ENCODE data around the gene NLGN1.
"Not testable (repeated sequence)": the region's sequence is repeated elsewhere in the genome, so short reads cannot be mapped to it uniquely, and the experiment has no call there.

NLGN1 gene

DNA sequence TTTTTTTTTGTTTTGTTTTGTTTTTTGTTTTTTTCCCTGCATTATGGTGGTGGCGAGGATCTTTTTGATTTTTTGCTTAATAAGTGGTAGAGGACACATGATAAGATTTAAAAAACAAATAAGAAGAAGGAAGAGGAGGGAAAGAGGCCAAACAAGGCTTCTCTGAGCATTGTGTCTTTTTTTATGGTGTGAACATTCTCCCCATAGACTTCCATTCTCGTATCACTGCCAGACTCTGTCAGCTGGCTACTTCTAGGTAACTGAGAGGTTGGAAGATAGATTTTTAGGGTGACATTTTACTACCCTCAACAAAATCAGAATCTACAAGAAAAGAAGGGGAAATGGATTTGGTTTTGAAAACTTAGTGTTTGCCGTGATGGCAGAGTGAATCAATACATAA is 3.8 kb downstream of the NLGN1 start:
- DNase-seq (no peak), ATAC-seq (replicated peaks) (no peak)
- Mint-ChIP-seq H3K27me3 (peaks cover 23 to 24% of the 10 kb centered on the region in 2 donors), H3K4me3 (no peak overlapping the region), H3K36me3 (ENCODE audit: insufficient read depth) (no peaks in the 10 kb centered on the region), H3K4me1 (ENCODE audit: low read depth in 2 of 2) (peaks cover 0 to 2% of the 10 kb centered on the region in 2 donors), H3K27ac (no peak overlapping the region), H3K9me3 (peaks cover 0 to 9% of the 10 kb centered on the region in 2 donors)

DNA sequence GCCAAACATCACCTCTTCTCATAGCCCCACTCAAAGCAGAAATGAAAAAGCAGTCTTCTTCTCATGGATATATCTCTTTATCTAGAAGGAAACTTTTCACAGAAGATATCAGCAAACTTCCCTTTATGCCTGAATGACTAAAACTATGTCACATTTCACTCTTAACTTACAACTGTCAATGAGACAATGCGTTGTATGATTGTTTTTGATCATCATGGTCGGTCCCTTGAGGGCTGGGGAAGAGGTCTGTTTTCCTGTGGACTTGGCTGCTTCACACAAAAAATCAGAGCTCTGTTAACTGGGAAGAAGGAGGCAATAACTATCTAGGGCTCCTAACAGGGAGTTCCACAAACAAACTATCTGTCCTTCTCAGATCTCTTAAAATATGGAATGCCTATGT is 5.1 kb downstream of the NLGN1 start:
- Mint-ChIP-seq H3K36me3 (ENCODE audit: insufficient read depth) (no peaks in the 10 kb centered on the region), H3K27ac (no peak overlapping the region), H3K4me1 (ENCODE audit: low read depth in 2 of 2) (peaks cover 0 to 2% of the 10 kb centered on the region in 2 donors), H3K4me3 (no peak overlapping the region), H3K27me3 (peaks cover 10 to 11% of the 10 kb centered on the region in 2 donors), H3K9me3 (peaks cover 0 to 8% of the 10 kb centered on the region in 2 donors)
- ATAC-seq (replicated peaks): no peak
- DNase-seq: no peak

DNA sequence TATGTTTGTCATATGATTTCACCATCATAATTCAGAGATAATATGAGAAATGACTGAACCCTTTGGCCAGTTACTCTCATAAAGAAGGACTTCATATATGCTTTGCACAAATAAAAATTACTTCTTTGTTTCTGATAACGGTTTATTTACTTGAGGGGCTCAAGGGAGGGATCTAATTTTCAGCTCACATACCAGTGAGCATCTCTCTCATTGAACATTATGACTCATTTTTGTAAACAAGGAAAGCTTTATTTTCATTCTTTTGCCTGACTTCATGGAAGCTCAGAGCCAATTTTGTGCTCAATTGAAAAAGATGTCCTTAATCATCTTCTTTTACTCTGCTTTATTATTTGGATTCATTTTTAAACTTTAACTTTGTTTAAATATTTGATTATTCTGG is 5.8 kb downstream of the NLGN1 start:
- no peak overlapping the region for H3K4me3 Mint-ChIP-seq
- no peak overlapping the region for H3K27ac Mint-ChIP-seq
- H3K27me3 Mint-ChIP-seq: peaks cover 2 to 4% of the 10 kb centered on the region in 2 donors
- ATAC-seq (replicated peaks) (no peak), DNase-seq (no peak)
- peaks cover 0 to 4% of the 10 kb centered on the region in 2 donors for H3K9me3 Mint-ChIP-seq
- no peaks in the 10 kb centered on the region for H3K36me3 Mint-ChIP-seq (ENCODE audit: insufficient read depth)
- H3K4me1 Mint-ChIP-seq (ENCODE audit: low read depth in 2 of 2): no peaks in the 10 kb centered on the region

DNA sequence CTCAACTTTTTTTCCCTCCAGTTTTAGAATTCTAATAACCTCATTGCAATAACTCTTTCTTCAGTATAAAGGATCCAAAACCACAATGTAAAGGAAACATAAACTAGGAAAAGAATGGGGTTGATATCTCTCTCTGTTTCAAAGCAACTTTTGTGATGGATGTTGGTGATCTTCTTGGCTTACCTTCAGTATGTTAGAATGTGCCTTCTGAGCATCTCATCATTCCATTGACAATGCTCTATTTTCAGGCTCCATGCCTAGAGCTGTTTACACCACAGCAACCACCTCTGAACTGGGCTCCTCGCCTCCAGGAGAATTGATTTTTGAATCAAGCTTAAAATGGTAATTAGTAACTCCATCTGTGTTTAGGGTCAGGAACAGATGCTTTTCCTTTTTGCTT is 6.6 kb downstream of the NLGN1 start:
- Mint-ChIP-seq H3K9me3 (peaks cover 0 to 4% of the 10 kb centered on the region in 2 donors), H3K27ac (no peak overlapping the region), H3K27me3 (no peaks in the 10 kb centered on the region), H3K4me1 (ENCODE audit: low read depth in 2 of 2) (no peaks in the 10 kb centered on the region), H3K36me3 (ENCODE audit: insufficient read depth) (no peaks in the 10 kb centered on the region), H3K4me3 (no peak overlapping the region)
- no peak for DNase-seq
- no peak for ATAC-seq (replicated peaks)

DNA sequence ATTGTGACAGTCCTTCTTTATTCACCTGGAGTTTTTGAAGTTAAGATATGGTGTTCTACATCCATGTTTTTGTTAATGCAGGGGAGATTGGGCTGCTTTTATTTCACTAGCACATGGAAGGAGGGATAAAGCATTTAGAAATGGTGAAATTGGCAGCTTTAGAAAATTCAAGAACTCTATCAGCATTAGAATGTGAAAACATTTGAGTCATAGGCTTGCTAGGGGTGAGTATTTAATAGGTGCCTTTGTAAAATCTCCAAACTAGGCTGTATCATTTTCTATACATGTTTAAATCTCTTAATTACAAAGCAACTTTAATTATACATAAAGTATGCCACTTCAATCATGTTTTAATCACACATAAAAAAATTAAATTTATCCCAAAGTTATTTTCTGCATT is 12.9 kb downstream of the NLGN1 start:
- H3K9me3 Mint-ChIP-seq: peaks cover 2 to 9% of the 10 kb centered on the region in 2 donors
- H3K4me1 Mint-ChIP-seq (ENCODE audit: low read depth in 2 of 2): no peaks in the 10 kb centered on the region
- no peaks in the 10 kb centered on the region for H3K27me3 Mint-ChIP-seq
- DNase-seq (no peak), ATAC-seq (replicated peaks) (no peak)
- H3K4me3 Mint-ChIP-seq: no peak overlapping the region
- no peaks in the 10 kb centered on the region for H3K36me3 Mint-ChIP-seq (ENCODE audit: insufficient read depth)
- no peak overlapping the region for H3K27ac Mint-ChIP-seq

DNA sequence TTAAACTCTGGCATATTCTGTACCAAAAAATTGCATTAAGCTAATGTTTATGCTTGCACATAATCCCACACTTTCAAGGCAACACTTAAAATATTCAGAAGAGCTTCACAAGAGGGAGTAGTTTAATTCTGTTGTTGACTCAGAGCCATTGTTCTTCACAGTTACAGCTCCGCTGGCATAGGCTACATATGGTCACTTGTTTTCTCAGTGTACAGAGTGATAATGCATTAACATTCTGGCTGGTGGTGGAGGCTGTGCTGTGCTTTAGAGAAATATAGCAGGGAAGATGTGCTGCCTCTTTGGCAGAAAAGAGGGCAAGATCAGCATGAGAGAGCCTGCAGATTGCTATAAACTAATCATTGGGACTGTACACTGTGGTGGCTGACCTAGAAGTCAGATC is 13.3 kb downstream of the NLGN1 start:
- DNase-seq (no peak), ATAC-seq (replicated peaks) (no peak)
- peaks cover 2 to 9% of the 10 kb centered on the region in 2 donors for H3K9me3 Mint-ChIP-seq
- no peaks in the 10 kb centered on the region for H3K4me1 Mint-ChIP-seq (ENCODE audit: low read depth in 2 of 2)
- H3K36me3 Mint-ChIP-seq (ENCODE audit: insufficient read depth): no peaks in the 10 kb centered on the region
- H3K4me3 Mint-ChIP-seq: no peak overlapping the region
- H3K27ac Mint-ChIP-seq: no peak overlapping the region
- H3K27me3 Mint-ChIP-seq: no peaks in the 10 kb centered on the region

DNA sequence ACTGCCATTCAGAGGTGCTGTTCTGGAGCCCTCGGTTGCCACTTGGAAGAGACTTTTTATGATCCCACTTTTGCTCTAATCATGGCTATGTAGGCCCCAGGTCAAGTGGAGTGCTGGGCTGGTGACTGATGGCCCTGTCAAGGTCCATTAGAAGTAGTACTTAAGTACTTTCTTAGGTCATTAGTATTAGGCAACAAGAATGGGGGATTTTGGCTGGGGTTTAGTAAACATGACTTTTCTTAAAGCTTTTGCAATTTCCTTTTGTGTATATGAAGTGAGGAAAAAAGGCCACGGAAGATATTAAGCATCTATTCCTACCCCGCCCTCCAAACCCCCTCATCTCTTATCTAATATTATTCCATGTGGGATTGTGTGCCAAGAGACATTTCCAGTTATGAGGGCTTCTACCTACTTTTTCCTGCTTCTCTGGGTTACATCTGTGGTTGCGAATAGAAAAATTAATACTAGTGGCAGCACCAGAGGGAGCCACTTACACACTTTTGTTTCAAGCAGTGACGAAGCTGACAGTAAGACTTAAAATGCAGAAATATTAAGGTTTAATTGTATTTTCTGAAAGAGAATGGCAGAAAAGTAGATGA is 13.9 kb downstream of the NLGN1 start:
- H3K4me1 Mint-ChIP-seq (ENCODE audit: low read depth in 2 of 2): no peaks in the 10 kb centered on the region
- H3K36me3 Mint-ChIP-seq (ENCODE audit: insufficient read depth): no peaks in the 10 kb centered on the region
- DNase-seq: no peak
- H3K27ac Mint-ChIP-seq: no peak overlapping the region
- no peak for ATAC-seq (replicated peaks)
- no peak overlapping the region for H3K4me3 Mint-ChIP-seq
- peaks cover 3 to 9% of the 10 kb centered on the region in 2 donors for H3K9me3 Mint-ChIP-seq
- no peaks in the 10 kb centered on the region for H3K27me3 Mint-ChIP-seq

DNA sequence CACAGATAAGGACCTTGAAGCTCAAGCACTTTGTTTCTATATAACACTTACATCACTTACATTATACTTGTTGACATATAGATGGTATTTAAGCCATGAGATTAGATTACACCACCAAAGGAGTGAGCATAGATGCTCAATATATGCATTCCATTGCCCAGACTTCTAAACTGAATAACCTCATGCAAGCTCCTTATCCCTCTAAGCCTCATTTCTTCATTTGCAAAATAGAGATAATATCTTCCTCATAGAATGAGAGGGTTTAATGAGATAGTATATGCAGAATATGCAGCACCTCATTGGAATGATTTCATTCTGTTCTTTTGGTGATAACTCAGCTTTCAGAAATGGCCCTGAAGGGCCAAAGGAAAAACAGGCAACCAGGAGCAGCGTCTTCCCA is 18.5 kb downstream of the NLGN1 start:
- DNase-seq (no peak), ATAC-seq (replicated peaks) (no peak)
- Mint-ChIP-seq H3K9me3 (peaks cover 7 to 9% of the 10 kb centered on the region in 2 donors), H3K4me1 (ENCODE audit: low read depth in 2 of 2) (no peaks in the 10 kb centered on the region), H3K36me3 (ENCODE audit: insufficient read depth) (no peaks in the 10 kb centered on the region), H3K27me3 (no peaks in the 10 kb centered on the region), H3K4me3 (no peak overlapping the region), H3K27ac (no peak overlapping the region)

DNA sequence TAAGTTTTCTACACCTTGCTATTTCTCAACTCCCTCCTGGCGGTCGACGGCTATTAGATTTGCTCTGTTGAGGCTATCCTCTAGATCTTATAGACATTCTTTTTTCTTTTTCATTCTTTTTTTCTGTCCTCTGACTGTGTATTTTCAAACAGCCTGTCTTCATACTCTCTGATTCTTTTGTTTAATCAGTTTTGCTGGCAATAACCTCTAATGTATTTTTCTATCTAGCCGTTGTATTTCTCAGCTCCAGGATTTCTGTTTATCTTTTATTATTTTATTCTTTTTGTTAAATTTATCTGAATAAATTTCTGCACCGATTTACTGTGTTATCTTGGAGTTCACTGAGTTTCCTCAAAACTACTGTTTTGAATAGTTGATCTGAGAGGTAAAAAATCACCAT is 31.5 kb downstream of the NLGN1 start:
- no peak overlapping the region for H3K27ac Mint-ChIP-seq

DNA sequence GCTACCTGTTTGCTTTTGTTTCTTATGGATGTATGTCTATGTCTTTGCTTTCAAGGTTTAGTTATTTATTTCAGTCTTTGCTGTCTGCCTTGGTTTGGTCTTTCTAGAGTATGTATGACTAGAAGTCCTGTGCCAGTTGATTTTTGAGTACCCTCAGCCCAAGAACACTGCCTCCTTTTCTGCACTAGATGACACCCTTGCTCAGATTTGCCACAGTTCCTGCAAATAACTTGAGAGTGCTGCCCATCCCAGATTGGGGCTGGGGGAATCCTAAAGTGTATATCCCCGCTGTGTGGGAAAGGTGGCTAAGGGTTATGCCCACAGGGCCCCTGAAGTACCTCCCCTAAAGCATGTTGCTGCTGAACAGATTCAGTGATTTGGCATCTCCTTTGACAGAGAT is 32.0 kb downstream of the NLGN1 start:
- Mint-ChIP-seq H3K4me1 (ENCODE audit: low read depth in 2 of 2) (no peaks in the 10 kb centered on the region), H3K27me3 (no peaks in the 10 kb centered on the region), H3K27ac (no peak overlapping the region), H3K4me3 (no peak overlapping the region), H3K9me3 (peaks cover 3 to 16% of the 10 kb centered on the region in 2 donors), H3K36me3 (ENCODE audit: insufficient read depth) (no peaks in the 10 kb centered on the region)
- DNase-seq (no peak), ATAC-seq (replicated peaks) (no peak)

More for the DNA sequence above, 31.5 kb downstream of the NLGN1 start:
- Mint-ChIP-seq H3K9me3 (peaks cover 3 to 16% of the 10 kb centered on the region in 2 donors), H3K27me3 (no peaks in the 10 kb centered on the region), H3K4me1 (ENCODE audit: low read depth in 2 of 2) (no peaks in the 10 kb centered on the region), H3K4me3 (no peak overlapping the region), H3K36me3 (ENCODE audit: insufficient read depth) (no peaks in the 10 kb centered on the region)
- ATAC-seq (replicated peaks) (no peak), DNase-seq (no peak)

DNA sequence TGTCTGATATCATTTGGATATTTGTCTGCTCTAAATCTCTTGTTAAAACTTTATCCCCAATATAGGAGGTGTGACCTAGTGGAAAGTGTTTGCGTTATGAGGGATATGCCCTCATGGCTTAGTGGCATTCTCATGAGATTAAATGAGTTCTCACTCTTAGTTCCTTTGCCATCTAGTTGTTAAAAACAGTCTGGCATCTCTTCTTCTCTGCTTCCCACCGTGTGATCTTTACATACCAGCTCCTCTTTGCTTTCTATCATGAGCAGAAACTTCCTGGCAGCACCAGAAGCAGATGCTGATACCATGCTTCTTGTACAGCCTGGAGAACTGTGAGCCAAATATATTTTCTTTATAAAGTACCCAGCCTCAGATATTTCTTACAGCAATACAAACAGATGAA is 33.0 kb downstream of the NLGN1 start:
- ATAC-seq (replicated peaks) (no peak), DNase-seq (no peak)
- H3K36me3 Mint-ChIP-seq (ENCODE audit: insufficient read depth): no peaks in the 10 kb centered on the region
- H3K4me1 Mint-ChIP-seq (ENCODE audit: low read depth in 2 of 2): no peaks in the 10 kb centered on the region
- no peaks in the 10 kb centered on the region for H3K27me3 Mint-ChIP-seq
- H3K4me3 Mint-ChIP-seq: no peak overlapping the region
- H3K9me3 Mint-ChIP-seq: peaks cover 2 to 16% of the 10 kb centered on the region in 2 donors
- no peak overlapping the region for H3K27ac Mint-ChIP-seq

DNA sequence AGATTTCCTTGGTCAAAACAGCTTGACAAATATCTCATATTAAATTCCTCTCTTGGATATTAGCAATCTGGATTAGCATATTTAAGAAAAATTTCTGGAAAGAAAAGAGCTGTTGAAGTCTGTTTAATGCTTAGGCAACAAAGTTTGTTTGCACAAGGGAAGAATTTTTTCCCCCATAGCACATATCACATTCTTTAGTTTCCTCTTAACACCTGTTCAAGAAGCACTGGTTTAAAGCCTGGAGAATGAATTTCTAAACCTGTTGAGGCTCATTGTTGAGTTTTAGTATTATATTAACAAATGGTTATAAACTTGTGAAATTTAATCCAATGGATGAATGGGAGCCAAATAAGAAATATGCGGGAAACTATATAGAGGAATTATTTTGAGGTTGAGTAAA is 41.5 kb downstream of the NLGN1 start:
- no peaks in the 10 kb centered on the region for H3K27me3 Mint-ChIP-seq
- H3K4me3 Mint-ChIP-seq: no peak overlapping the region
- no peaks in the 10 kb centered on the region for H3K4me1 Mint-ChIP-seq (ENCODE audit: low read depth in 2 of 2)
- H3K9me3 Mint-ChIP-seq: peaks cover 7 to 16% of the 10 kb centered on the region in 2 donors
- H3K36me3 Mint-ChIP-seq (ENCODE audit: insufficient read depth): no peaks in the 10 kb centered on the region
- DNase-seq: no peak
- no peak overlapping the region for H3K27ac Mint-ChIP-seq
- ATAC-seq (replicated peaks): no peak

DNA sequence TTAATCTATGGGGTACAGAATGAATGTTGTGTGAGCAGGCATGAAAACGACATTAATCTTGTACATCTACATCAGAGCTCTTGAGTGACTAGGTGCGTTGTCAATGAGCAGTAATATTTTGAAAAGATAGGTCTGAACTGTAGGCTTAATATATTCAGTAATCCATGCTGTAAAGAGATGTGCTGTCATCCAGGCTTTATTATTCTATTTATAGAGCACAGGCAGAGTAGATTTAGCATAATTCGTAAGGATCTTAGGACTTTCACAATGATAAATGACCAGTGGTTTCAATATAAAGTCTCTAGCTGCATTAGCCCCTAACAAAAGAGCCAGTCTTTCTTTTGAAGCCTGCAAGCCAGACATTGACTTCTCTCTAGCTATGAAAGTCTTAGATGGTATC is 43.0 kb downstream of the NLGN1 start:
- peaks cover 5 to 16% of the 10 kb centered on the region in 2 donors for H3K9me3 Mint-ChIP-seq
- no peaks in the 10 kb centered on the region for H3K4me1 Mint-ChIP-seq (ENCODE audit: low read depth in 2 of 2)
- no peaks in the 10 kb centered on the region for H3K27me3 Mint-ChIP-seq
- H3K4me3 Mint-ChIP-seq: no peak overlapping the region
- DNase-seq (no peak), ATAC-seq (replicated peaks) (no peak)
- H3K36me3 Mint-ChIP-seq (ENCODE audit: insufficient read depth): no peaks in the 10 kb centered on the region
- H3K27ac Mint-ChIP-seq: no peak overlapping the region

DNA sequence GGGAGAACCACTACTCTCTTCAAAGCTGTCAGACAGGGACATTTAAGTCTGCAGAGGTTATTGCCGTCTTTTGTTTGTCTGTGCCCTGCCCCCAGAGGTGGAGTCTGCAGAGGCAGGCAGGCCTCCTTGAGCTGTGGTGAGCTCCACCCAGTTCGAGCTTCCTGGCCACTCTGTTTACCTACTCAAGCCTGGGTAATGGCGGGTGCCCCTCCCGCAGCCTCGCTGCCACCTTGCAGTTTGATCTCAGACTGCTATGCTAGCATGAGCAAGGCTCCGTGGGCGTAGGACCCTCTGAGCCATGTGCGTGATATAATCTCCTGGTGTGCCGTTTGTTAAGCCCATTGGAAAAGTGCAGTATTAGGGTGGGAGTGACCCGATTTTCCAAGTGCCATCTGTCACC is 54.0 kb downstream of the NLGN1 start:
- not testable (repeated sequence) for H3K27ac Mint-ChIP-seq

DNA sequence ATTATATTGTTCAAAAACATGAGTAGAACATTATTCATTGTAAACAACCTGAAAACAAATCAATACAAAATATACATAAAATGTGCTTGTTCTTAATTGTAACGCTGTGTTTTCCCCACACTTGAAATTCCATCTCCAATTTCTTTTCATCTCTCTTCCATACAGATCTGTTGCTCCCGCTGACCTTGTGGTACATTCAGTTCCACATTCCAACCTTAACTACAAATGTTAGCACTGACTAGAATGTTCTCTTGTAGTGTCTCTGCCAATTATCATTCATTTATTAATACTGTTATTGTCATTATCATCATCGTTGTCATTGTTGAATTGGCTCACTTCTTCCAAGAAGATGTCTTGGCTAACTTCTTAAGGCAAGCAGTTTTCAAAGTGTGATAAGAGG is 65.7 kb downstream of the NLGN1 start:
- no peaks in the 10 kb centered on the region for H3K4me1 Mint-ChIP-seq (ENCODE audit: low read depth in 2 of 2)
- H3K36me3 Mint-ChIP-seq (ENCODE audit: insufficient read depth): no peaks in the 10 kb centered on the region
- H3K4me3 Mint-ChIP-seq: no peak overlapping the region
- H3K9me3 Mint-ChIP-seq: peaks cover 6 to 14% of the 10 kb centered on the region in 2 donors
- no peaks in the 10 kb centered on the region for H3K27me3 Mint-ChIP-seq
- ATAC-seq (replicated peaks): no peak
- H3K27ac Mint-ChIP-seq: no peak overlapping the region
- no peak for DNase-seq

More for the DNA sequence above, 54.0 kb downstream of the NLGN1 start:
- not testable (repeated sequence) for DNase-seq; H3K4me1 Mint-ChIP-seq (ENCODE audit: low read depth in 2 of 2); H3K36me3 Mint-ChIP-seq (ENCODE audit: insufficient read depth); H3K27me3 Mint-ChIP-seq; H3K4me3 Mint-ChIP-seq; ATAC-seq (replicated peaks)
- peaks cover 11 to 14% of the 10 kb centered on the region in 2 donors for H3K9me3 Mint-ChIP-seq

Data from effector memory CD8-positive, alpha-beta T cell (primary cell).